Spleen (tissue), 7 donors: ENCODE results near the gene FAM47E.

ENCODE experiments used
- POLR2A ChIP-seq, 3 donors: fragments of 450-650 bp; IDR thresholded peaks; one replicate each; pipeline ENCODE4 v1.5.1; 2017; ENCODE audit warnings: antibody characterized with exemption in 3 of 3, mild to moderate bottlenecking in 1 of 3
- POLR2AphosphoS5 ChIP-seq, 3 donors: sonication (generic); formaldehyde crosslinking; IDR thresholded peaks; one replicate each; pipeline ENCODE4 v1.5.1; 2017; ENCODE audit warnings: antibody characterized with exemption in 3 of 3
- TF ChIP-seq, protein P1 (sequence below), 11 experiments: fragments of 200-600 bp in 7 of 11; fragments of 450-650 bp in 4 of 11; sonication (generic) in 4 of 11; IDR thresholded peaks in 8 of 11; conservative IDR thresholded peaks in 3 of 11; 1 replicate in 7 of 11; 2 replicates in 4 of 11; pipeline versions ENCODE4 v1.4.0 to v1.8.0; 2016 to 2021; ENCODE audit warnings: antibody characterized with exemption in 11 of 11, inconsistent platforms in 4 of 11, mild to moderate bottlenecking in 1 of 11
- donor health status: DM: no; HTN: no; CAD: no; lungs with moderate emphysema.
- donor health status: DM: no; HTN: no; CAD: no.
- donor health status: DM: no; HTN: no; CAD: no.

DNA sequence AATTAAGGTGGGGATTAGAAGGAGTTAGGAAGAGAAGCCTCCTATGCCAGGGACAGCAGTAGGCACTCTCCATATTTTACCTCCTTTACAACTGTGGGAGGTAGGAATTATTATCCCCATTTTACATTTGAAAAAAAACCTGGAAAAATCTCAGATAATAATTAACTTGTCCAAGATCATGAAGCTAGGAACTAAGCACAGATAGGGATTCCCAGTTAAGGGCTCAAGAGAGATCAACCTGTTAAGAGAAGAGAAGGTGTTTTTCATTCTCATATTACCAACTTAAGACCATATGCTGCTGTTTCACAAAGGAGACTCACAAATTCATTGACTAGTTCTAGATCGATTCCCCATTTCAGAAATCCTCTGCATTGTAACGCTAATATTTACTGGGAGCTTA is 16.1 kb upstream of the FAM47E start:
- TF ChIP-seq, protein P1, sequence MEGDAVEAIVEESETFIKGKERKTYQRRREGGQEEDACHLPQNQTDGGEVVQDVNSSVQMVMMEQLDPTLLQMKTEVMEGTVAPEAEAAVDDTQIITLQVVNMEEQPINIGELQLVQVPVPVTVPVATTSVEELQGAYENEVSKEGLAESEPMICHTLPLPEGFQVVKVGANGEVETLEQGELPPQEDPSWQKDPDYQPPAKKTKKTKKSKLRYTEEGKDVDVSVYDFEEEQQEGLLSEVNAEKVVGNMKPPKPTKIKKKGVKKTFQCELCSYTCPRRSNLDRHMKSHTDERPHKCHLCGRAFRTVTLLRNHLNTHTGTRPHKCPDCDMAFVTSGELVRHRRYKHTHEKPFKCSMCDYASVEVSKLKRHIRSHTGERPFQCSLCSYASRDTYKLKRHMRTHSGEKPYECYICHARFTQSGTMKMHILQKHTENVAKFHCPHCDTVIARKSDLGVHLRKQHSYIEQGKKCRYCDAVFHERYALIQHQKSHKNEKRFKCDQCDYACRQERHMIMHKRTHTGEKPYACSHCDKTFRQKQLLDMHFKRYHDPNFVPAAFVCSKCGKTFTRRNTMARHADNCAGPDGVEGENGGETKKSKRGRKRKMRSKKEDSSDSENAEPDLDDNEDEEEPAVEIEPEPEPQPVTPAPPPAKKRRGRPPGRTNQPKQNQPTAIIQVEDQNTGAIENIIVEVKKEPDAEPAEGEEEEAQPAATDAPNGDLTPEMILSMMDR (IDR thresholded peaks at IDR 0.05 in 8 of 11, conservative IDR thresholded peaks at IDR 0.05 in 3 of 11), result no peak
- TF ChIP-seq POLR2AphosphoS5 (IDR thresholded peaks at IDR 0.05), result no peak
- TF ChIP-seq POLR2A (IDR thresholded peaks at IDR 0.05), result no peak
